Inflammatory macrophage treated with lipopolysaccharide for 1 hour (primary cell): Measurements from ENCODE around the gene SMIM28.
"Not testable (repeated sequence)": the region's sequence is repeated elsewhere in the genome, so short reads cannot be mapped to it uniquely, and the experiment has no call there.

Experiments used
- DNase-seq, 2 donors: peaks; one replicate each; pipeline ENCODE4 v3.0.0-alpha.2; 2020 to 2022

Gene SMIM28

GRCh38 chr6:138377844-138378243, at the start of gene SMIM28:
Gene SMIM28 (plus strand): TSS chr6:138377905. CDS start chr6:138378073, 168 bp downstream.
- no peak for DNase-seq

- no peak for DNase-seq
Observed at GRCh38 chr6:138328210-138328609, 49.5 kb upstream of the SMIM28 start.

GRCh38 chr6:138330763-138331162, 46.9 kb upstream of the SMIM28 start:
- no peak for DNase-seq

GRCh38 chr6:138331444-138331843, 46.3 kb upstream of the SMIM28 start:
- no peak for DNase-seq

- no peak for DNase-seq
Observed at GRCh38 chr6:138331984-138332383, 45.7 kb upstream of the SMIM28 start.

- DNase-seq: no peak
Observed at GRCh38 chr6:138334000-138334399, 43.7 kb upstream of the SMIM28 start.

- no peak for DNase-seq
Observed at GRCh38 chr6:138334963-138335362, 42.7 kb upstream of the SMIM28 start.

- DNase-seq: no peak
Observed at GRCh38 chr6:138336221-138336620, 41.5 kb upstream of the SMIM28 start.

- DNase-seq: no peak
Observed at GRCh38 chr6:138337076-138337475, 40.6 kb upstream of the SMIM28 start.

GRCh38 chr6:138339024-138339423, 38.7 kb upstream of the SMIM28 start:
- DNase-seq: no peak

- no peak for DNase-seq
Observed at GRCh38 chr6:138341176-138341575, 36.5 kb upstream of the SMIM28 start.

GRCh38 chr6:138343112-138343511, 34.6 kb upstream of the SMIM28 start:
- no peak for DNase-seq

- DNase-seq: no peak
Observed at GRCh38 chr6:138345565-138346285, 32.0 kb upstream of the SMIM28 start.

- DNase-seq: no peak
Observed at GRCh38 chr6:138346302-138347195, 31.2 kb upstream of the SMIM28 start.

- no peak for DNase-seq
Observed at GRCh38 chr6:138347864-138348263, 29.8 kb upstream of the SMIM28 start.

GRCh38 chr6:138349891-138350290, 27.8 kb upstream of the SMIM28 start:
- no peak for DNase-seq

GRCh38 chr6:138357928-138358327, 19.8 kb upstream of the SMIM28 start:
- DNase-seq: no peak

- DNase-seq: not testable (repeated sequence)
Observed at GRCh38 chr6:138368684-138369083, 9.0 kb upstream of the SMIM28 start.

GRCh38 chr6:138370631-138371451, 6.9 kb upstream of the SMIM28 start:
- DNase-seq: no peak

GRCh38 chr6:138371452-138371711, 6.3 kb upstream of the SMIM28 start:
- no peak for DNase-seq

- no peak for DNase-seq
Observed at GRCh38 chr6:138371720-138372119, 6.0 kb upstream of the SMIM28 start.

- peak; percentile 27 to 60 for DNase-seq
Observed at GRCh38 chr6:138372711-138373463, 4.8 kb upstream of the SMIM28 start.

GRCh38 chr6:138374230-138374629, 3.5 kb upstream of the SMIM28 start:
- DNase-seq: no peak
